Measurements from ENCODE around the gene AHR. TPM values are rescaled to one million over a fixed set of nuclear protein-coding genes. Genes with fewer than 3 reads are reported as not detected.
A peak's percentile ranks its signal among the peaks of the same experiment; 100 is the strongest.

AHR gene
- total and polyA plus RNA-seq, 8 donors = 8.7 to 136 (median 43.1) TPM

GRCh38 chr7:17275749-17276671 is 22.4 kb upstream of the AHR start:
- WGBS, 5 donors = 24 to 42% (median 32%) methylated on average over 4 of the region's 4 CpGs
- peaks cover 12 to 33% (median 21%) of the 10 kb centered on the region in 4 donors for H3K4me1 ChIP-seq
- no peak overlapping the region for H3K4me3 ChIP-seq
- peaks cover 0 to 7% (median 0%) of the 10 kb centered on the region in 4 donors for H3K9me3 ChIP-seq
- H3K36me3 ChIP-seq = no peaks in the 10 kb centered on the region
- no peaks in the 10 kb centered on the region for H3K27me3 ChIP-seq
- H3K27ac ChIP-seq = peak overlapping the region in 4 of 5 donors; percentile 57 to 75 (median 60)
- intact Hi-C loops (cut with DNase I; ENCODE audit: low total_unique reads) = no loop called here
- DNase-seq = peak in 1 of 2 donors; percentile 76
- no peak for TF ChIP-seq CTCF (IDR thresholded peaks at IDR 0.05)
- no peak for TF ChIP-seq EP300 (IDR thresholded peaks at IDR 0.05)
- no peak for TF ChIP-seq POLR2A (IDR thresholded peaks at IDR 0.05)
- TF ChIP-seq POLR2AphosphoS5 (IDR thresholded peaks at IDR 0.05) = peak in 1 of 3 donors; percentile 28

- Histone ChIP-seq H3K9me3 (no peaks in the 10 kb centered on the region), H3K4me1 (peaks cover 12 to 33% (median 21%) of the 10 kb centered on the region in 4 donors), H3K27me3 (no peaks in the 10 kb centered on the region), H3K27ac (no peak overlapping the region), H3K36me3 (no peaks in the 10 kb centered on the region), H3K4me3 (no peak overlapping the region)
- DNase-seq = no peak
- intact Hi-C loops (cut with DNase I; ENCODE audit: low total_unique reads) = no loop called here
- TF ChIP-seq POLR2A (IDR thresholded peaks at IDR 0.05) (no peak), EP300 (IDR thresholded peaks at IDR 0.05) (no peak), CTCF (IDR thresholded peaks at IDR 0.05) (no peak), POLR2AphosphoS5 (IDR thresholded peaks at IDR 0.05) (no peak)
- 63 to 82% (median 78%) methylated on average over 4 of the region's 4 CpGs for WGBS, 5 donors
These were observed 19.4 kb upstream of the AHR start for GRCh38 chr7:17279061-17279460.

- Histone ChIP-seq H3K4me3 (no peak overlapping the region), H3K27me3 (no peaks in the 10 kb centered on the region), H3K4me1 (peaks cover 0 to 10% (median 4%) of the 10 kb centered on the region in 4 donors), H3K27ac (peak overlapping the region in 1 of 5 donors; percentile 30), H3K36me3 (no peaks in the 10 kb centered on the region), H3K9me3 (no peaks in the 10 kb centered on the region)
- DNase-seq = peak; percentile 71 to 90
- TF ChIP-seq CTCF (IDR thresholded peaks at IDR 0.05) (no peak), EP300 (IDR thresholded peaks at IDR 0.05) (no peak), POLR2AphosphoS5 (IDR thresholded peaks at IDR 0.05) (no peak), POLR2A (IDR thresholded peaks at IDR 0.05) (no peak)
- intact Hi-C loops (cut with DNase I; ENCODE audit: low total_unique reads) = no loop called here
These were observed 9.3 kb upstream of the AHR start for GRCh38 chr7:17289074-17289645.

- intact Hi-C loops (cut with DNase I; ENCODE audit: low total_unique reads) = loop anchor here (10.0 kb wide), 1 partner anchor 308 kb away; no protein-coding TSS in a partner anchor
- Histone ChIP-seq H3K9me3 (no peaks in the 10 kb centered on the region), H3K4me3 (no peak overlapping the region), H3K27ac (no peak overlapping the region), H3K27me3 (no peaks in the 10 kb centered on the region), H3K4me1 (peaks cover 0 to 21% (median 9%) of the 10 kb centered on the region in 4 donors), H3K36me3 (no peaks in the 10 kb centered on the region)
- DNase-seq = no peak
- 69 to 80% (median 75%) methylated on average over 4 of the region's 4 CpGs for WGBS, 5 donors
- TF ChIP-seq CTCF (IDR thresholded peaks at IDR 0.05) (no peak), EP300 (IDR thresholded peaks at IDR 0.05) (no peak), POLR2AphosphoS5 (IDR thresholded peaks at IDR 0.05) (no peak), POLR2A (IDR thresholded peaks at IDR 0.05) (no peak)
These were observed 5.6 kb upstream of the AHR start for GRCh38 chr7:17292843-17293242.

All from stomach (tissue), 9 donors.